Stimulated activated CD4-positive, alpha-beta T cell treated with anti-CD3 and anti-CD28 coated beads, Interleukin-1b, Interleukin-23, amount 100 ng/mL, for 4 hours (primary cell): Measurements from ENCODE around the gene PI4K2A.

Source experiments
- DNase-seq, 2 donors: peaks; one replicate each; pipeline ENCODE4 v3.0.0-alpha.2; 2020; ENCODE audit warnings: low read depth in 2 of 2

PI4K2A gene

DNA sequence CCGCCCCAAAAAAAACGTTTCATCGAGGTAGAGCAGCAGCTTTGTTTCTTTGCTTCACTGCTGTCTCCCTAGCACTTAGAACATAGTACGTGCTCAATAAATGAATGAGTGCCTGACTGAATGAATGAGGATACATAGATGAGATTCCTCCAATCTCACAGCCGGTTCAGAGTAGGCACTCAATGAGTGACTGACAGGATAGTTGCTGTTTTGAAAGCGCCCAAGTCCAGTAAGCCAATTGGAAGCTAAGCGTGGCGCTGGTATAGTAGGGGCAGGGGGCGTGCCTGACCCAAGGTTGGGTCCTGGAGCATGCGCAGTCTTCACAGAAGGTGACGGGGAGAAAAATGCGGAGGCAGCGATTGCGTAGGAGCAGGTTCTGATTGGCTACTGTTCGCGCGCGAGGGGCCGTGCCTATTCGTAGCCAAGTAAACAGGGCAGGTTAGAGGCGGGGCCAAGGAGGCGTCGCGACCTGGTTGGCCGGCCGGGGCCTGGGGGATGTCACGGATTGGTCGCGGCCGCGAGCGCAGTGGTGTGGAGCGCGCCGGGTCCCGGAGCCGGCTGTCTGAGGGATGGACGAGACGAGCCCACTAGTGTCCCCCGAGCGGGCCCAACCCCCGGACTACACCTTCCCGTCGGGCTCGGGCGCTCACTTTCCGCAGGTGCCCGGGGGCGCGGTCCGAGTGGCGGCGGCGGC, at the start of gene PI4K2A:
Gene PI4K2A (plus strand): TSS at position 498 of the 694 bp plus-strand sequence. CDS start 72 bp downstream, at position 570.
- DNase-seq, result peak; percentile 96 to 98

DNA sequence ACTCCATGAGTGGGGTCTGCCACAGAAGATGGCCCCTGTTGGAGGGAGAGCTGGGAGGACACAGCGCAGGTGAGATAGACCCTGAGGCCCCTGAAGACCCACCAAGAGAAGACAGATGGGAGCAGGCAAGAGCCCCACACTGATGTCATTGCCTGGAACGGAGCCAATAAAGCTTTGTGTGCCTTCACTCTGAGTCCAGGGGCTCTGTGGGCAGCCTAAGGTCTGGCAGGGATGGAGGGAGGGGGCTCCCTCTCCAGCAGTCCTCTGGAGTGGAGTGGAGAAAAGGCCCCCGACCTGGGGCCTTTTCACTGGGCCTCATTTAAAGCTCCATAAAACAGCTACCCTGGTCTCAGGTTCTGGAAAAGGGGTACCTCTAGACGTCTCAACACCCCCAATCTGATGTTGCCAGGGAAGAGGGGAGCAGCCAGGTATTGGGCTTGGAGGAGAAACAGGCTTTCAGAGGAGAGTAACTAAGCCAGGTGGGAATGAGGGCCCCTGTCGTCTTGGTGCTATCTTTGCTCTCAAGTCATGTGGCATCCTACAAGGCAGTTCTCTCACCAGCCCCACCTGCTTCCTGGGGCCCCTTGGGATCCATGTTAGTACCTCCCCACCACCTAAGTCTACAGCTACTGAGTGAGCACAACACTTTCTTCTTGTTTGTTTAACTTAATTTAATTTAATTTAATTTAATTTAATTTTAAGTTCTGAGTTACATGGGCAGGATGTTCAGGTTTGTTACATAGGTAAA, 49.5 kb upstream of the PI4K2A start:
- no peak for DNase-seq

DNA sequence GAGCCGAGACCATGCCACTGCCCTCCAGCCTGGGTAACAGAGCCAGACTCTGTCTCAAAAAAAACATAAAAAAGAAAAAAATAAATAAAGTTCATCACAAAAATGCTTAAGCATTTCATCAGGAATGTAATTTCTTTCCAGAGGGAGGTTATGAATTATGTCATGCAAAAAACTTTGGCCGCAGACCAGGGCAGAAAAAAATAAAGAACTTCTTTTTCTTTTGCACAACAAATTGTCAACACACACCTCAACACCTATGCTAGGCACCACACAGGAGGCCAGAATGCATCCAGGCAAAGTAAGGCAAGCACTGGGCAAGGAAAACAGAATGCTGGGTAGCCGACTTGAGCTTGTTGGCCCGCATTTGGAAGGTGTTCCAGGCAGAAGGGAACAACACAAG, 47.0 kb upstream of the PI4K2A start:
- DNase-seq, result no peak

DNA sequence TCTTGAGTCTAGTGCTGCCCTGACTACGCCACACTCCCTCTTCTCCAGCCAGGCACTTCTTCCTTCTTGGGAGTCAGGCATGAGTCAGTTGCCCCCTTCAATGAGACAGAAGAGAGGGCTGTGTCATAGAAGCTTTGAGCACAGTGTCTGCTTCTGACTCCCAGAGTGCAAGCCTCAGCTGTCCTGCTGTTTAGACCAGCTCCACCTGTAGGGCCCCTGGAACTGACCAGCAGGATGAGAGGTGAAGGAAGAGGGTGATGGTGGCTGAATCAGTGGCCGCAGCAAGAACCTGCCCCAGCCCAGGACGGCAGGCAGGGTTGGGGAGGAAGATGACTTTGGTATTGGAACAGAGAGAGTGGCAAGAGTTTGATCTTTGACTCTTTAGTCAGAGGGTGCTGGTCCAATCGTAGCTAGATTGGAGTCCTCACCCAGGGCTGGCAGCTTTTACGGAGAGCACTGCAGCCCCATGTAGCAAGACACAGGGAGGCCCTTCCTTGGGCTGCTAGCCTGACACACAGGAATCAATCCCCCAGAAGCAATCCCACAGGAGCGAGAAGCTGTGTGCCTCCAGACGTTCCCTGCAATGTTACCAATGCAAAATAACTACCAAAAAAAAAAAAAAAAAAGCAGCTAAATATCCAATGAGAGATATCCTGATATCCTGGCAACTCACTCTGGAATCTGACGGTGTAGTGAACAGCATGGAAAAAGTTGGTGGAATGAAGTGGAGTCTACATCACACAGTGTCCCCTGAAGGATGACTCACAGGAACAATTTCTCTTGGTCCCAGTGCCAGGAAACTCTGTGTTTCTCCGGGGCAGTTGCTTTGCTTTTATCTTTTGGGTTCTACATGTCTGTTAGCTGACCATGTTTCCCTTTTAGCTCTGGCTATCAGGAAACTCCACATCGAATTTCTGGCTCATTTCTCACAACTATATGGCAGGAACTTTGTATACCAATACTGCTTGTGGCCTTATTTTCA, 44.1 kb upstream of the PI4K2A start:
- no peak for DNase-seq

DNA sequence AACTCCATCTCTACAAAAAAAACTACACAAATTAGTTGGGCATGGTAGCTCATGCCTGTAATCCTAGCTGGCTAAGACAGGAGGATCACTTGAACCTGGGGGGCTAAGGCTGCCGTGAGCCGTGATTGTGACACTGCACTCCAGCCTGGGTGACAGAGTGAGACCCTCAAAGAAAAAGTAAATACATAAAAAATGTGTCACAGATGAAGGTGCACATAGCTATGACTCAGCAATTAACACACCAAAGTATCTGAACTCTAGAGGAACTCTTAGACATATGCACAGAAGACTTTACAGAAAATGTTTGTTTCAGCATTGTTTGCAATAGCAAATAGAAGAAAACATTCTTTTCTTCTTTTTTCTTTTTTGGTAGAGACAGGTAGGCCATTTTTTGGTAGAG, 42.7 kb upstream of the PI4K2A start:
- no peak for DNase-seq

DNA sequence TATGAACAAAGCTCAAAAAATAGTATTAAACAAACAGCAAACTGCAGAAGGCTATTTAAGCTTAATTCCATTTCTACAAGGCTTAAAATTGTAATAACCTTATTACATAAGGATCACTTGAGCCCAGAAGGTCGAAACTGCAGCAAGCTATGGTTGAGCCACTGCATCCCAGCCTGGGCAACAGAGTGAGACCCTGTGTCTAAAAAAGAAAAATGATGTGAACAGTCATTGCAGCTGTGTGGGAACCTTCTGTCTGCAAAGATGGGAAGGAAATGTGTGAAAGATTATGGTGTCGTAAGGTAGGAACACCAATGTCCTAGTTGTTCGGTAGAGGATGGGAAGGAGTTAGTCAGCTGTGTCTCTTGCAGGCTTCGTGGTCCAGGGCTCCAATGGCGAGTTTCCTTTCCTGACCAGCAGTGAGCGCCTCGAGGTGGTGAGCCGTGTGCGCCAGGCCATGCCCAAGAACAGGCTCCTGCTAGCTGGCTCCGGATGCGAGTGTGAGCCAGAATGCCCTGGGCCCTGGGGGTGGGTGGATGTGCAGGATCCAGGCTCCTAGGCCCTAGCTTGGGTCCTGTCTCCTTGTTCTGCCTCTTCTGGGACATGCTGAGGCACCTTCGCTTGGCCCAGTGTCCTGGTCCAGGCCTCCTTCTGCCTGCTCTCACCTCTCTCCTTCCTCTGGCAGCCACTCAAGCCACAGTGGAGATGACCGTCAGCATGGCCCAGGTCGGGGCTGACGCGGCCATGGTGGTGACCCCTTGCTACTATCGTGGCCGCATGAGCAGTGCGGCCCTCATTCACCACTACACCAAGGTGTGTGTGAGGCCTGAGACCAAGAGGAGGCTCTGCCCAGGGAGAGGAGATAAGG, 41.8 kb upstream of the PI4K2A start:
- DNase-seq, result no peak

DNA sequence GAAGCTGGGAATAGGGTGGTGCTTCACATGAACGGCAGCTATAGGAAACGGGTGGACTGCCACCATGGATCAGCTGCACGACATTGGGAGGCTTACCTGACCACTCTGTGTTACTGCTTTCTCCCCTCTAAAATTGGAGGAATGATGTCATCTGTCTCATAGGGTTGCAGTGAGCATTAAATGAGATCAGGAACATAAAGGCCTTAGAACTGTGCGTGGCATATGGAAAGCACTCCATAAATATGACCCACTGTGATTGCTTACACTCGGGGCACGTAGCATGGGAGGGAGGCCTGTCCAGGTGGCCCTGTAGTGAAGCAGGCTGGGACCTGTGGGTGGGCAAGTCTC, 41.2 kb upstream of the PI4K2A start:
- no peak for DNase-seq

DNA sequence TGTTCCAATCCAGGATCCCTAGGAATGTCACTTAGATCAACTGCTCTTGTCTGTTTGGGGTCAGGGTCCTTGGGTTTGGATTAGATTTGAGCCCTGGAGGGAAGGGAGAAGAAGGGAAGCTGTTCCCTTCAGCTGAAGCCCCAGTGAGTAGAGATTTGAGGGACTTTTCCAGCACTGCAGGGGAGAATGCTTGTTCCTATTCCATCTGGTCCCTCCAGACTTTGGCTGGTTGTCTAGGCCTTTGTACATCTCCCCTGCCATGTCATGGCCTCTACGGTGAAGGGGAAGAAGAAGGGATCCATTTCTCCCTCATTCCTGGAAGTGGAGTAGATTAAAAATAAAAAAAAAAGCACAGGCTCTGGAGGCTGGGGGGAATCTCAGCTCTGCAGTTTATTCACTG, 39.9 kb upstream of the PI4K2A start:
- no peak for DNase-seq

DNA sequence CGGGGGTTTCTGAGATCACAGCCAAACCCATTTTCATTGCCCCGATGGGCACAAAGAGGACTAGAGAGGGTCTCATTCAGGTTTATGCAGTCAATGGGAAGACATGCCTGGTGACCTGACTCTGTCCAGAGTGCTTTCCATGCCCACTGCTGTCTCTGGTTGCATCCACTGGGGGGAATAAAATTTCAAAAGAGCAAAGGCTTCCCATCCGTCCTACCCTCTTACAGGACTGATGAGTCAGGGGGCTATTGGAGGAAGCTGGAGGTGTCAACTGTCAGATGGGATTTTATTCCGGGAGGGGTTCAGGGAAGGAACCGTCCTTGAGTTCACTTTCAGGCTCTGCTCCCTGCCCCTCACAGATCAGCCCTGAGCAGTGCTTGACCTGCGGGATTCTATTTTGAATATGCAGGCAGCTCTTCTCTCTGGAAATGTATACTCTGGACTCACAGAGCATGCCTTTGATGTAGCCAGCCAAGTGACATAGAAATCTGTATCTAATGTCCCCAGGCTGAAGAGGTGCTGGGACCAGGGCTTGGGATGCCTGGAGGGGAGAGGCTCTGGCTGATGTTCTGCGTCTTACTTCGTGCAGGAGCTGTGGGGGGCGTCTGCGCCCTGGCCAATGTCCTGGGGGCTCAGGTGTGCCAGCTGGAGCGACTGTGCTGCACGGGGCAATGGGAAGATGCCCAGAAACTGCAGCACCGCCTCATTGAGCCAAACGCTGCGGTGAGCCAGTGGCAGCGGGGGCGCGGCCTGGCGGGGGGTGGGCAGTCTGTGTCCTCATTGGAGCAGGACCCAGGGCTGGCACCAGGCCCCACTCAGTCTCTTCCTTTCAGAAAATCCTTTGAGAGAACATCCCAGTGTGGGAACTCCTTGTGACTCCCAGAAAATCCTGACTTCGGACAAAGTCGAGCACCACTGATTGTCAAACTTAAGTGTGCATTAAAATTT, 38.9 kb upstream of the PI4K2A start:
- no peak for DNase-seq

DNA sequence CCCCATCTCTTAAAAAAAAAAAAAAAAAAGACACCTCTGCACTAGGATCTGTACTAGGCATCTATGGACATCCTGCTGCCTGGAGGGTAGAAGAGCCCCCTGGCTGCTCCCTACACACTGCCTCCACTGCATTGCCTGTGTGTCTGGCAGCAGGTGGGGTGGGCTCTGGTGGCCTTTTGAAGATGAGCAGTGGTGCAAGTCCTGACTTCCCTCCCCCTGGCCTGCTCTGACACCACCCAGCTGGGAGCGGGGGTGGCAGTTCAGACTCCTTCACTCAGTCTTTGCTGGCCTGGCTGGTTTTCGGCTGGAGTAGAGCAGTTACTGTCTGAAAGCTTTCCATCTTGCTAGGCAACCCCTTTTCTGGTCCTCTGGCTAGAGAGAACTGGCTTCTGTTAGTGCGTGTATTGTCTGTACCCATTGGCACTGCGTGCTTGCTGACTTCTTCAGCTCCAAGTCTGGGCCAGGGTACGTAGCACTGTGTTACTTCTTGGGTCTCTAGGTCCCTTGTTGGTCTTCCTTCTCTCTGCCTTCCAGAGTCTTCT, 33.3 kb upstream of the PI4K2A start:
- no peak for DNase-seq

DNA sequence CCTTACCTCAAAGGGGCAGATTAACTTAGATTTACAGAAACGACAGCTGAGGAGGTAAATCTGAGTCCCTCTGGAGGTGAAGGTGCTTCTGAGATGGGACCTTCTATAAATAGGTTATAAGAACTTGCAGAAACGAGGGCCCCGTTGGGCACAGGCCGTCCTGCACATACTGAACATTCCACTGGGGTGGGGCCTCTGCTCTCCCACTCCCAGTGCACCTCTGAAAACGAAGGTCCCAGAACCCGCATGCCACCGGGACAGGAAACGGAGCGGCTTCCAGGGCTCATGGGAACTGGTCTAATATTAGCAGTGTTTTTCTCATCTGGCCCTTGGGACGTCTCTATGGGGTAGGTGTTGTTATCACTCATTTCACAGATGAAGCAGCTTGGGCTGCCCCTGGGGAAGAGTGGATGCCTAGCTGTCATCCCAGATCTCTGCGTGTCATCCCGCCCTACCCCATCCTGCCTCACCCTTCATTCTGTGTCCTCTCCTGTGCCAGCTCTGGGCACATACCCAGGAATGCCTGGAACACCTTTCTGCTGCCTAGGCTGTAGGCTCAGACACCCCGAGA, 31.4 kb upstream of the PI4K2A start:
- DNase-seq, result no peak

DNA sequence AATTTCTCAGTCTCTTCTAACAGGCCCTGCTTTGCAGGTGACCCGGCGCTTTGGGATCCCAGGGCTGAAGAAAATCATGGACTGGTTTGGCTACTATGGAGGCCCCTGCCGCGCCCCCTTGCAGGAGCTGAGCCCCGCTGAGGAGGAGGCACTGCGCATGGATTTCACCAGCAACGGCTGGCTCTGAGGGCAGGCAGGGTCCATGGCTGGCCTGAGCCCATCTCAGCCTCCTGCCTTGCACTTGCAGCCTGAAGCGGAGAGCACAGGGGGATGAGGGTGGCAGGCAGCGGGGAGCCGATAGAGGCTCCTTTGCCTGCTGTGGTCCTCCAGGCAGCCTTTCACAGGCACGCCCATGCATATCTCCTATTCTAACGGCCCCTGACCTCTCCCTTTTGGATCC, 29.0 kb upstream of the PI4K2A start:
- DNase-seq, result no peak

DNA sequence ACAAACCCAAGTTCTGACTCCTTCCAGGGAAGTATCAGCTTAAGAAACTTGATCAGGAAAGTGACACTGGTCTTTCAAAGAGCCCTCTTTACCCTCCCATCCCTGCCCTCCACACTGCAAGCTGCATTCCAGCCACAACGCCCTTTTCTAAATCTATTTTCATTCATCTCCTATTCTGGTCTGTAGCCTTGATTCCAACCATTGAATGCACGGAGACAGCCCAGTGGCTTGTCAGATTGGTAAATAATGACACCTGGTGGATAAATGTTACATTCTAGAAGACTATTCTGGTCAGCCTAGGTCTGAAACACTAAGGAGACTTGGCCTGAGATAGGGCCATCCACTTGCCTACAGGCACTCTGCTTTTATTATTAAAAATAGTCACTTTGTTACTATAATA, 28.1 kb upstream of the PI4K2A start:
- no peak for DNase-seq

DNA sequence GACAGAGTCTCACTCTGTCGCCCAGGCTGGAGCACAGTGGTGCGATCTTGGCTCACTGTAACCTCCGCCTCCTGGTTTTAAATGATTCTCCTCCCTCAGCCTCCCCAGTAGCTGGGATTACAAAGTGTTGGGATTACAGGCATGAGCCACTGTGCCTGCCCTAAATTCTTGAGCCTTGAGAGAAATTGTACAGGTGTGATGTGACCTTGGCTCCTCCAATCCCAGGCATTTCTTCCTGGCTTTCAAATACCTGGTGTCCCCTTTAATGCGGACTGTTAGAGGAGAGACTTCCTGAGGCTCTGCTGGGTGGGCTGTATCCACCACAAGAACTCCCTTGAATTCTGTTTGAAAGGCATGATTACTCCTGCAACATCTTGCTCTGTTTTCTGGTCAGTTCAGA, 22.2 kb upstream of the PI4K2A start:
- no peak for DNase-seq

DNA sequence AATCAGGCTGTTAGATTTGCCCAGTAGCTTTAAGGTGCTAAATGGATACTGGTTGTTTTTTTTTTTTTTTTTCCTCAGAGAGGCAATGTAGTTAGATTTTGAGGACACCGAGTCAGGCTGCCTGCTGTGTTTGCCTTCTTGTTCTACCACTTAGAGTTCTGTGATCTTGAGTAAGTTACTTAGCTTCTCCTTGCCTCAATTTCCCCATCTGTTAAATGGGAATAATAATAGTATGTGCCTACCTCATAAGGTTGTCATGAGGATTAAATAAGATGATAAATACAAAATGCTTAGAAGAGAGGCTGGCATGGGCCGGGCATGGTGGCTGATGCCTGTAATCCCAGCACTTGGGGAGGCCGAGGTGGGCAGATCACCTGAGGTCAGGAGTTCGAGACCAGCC, 21.7 kb upstream of the PI4K2A start:
- no peak for DNase-seq

DNA sequence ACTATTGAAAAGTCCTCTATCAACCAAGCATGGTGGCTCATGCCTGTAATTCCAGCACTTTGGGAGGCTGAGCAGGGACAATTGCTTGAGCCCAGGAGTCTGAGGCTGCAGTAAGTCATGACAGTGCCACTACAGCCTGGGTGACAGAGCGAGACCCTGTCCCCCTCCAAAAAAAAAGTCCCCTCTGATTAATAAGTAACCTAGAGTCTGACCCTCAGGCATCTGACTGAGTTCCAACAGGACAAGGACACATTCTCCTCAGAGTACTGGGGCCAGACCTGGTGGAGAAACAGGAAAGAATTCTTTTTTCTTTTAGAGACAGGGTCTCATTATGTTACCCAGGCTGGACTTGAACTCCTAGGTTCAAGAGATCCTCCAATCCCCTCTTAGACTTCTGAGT, 17.2 kb upstream of the PI4K2A start:
- no peak for DNase-seq

DNA sequence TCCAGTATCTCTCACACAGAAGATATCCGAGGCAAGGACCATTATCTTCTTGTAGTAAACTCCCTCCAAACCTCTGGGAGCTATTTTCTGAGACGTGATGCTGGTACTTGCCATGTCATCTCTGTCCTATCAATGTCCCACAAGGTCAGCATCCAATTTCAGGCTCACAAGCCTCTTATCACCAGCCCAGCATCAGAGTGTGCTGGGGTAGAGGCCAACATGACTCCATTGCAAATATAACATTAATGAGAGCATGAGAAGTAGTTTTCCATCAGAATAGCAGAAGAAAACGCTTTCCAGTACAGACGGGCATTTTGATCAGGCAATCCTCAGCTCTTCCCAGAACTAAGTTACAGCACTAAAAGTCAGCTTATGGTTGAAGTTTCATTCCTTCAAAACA, 12.7 kb upstream of the PI4K2A start:
- no peak for DNase-seq

DNA sequence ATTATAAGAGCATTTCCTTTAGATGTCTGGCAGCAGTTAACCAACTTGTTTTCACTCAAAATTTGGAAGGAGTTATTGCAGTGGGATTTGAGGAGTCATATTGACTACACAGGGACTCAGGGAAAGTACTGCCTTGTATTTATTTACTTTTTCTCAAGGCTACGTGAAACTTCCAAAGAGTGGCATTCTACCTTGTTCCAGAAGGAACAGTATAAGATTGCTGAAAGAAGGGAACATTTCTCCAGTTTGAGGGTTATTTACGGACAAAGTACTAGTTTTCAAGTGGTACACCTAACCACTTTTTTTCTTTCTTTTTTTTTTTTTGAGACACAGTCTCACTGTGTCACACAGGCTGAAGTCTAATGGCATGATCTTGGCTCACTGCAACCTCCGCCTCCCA, 12.2 kb upstream of the PI4K2A start:
- DNase-seq, result no peak

DNA sequence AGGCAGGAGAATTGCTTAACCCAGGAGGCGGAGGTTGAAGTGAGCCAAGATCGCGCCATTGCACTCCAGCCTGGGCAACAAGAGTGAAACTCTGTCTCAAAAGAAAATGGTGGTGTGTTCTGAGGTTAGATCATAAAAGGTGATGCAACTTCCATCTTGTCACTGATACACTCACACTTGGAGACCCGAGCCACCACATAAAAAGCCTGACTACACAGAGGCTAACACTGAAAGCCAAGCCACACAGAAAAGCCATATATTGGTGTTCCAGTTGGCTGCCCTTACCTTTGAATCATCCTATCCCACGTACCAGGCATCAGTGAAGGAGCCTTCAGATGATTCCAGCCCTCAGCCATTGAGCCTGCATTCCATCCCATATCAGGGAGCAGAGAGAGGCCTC, 11.2 kb upstream of the PI4K2A start:
- DNase-seq, result no peak

DNA sequence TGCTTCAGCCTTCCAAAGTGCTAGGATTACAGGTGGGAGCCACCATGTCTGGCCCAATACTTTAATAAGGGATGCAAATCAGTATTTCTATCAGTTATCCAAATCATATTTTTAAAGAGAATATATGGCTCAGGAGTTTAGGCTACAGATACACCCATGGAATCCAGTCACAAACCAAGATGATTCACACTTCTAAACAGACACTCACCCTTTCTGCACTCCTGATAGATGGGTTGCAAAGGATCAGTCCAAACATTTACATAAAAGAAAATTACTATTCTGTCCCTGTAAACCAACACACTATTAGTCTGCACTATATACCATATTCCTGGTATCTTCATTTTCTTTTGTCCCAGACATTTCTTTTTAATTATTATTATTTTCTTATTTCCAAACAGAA, 9.4 kb upstream of the PI4K2A start:
- no peak for DNase-seq
